Islet precursor cell (in vitro differentiated cells): ENCODE results near the gene IL4I1.
"Not testable (repeated sequence)": the region's sequence is repeated elsewhere in the genome, so short reads cannot be mapped to it uniquely, and the experiment has no call there.

Experiments
- DNase-seq: peaks from one replicate; pipeline ENCODE4 v3.0.0-alpha.2; 2018

Gene IL4I1, protein sequence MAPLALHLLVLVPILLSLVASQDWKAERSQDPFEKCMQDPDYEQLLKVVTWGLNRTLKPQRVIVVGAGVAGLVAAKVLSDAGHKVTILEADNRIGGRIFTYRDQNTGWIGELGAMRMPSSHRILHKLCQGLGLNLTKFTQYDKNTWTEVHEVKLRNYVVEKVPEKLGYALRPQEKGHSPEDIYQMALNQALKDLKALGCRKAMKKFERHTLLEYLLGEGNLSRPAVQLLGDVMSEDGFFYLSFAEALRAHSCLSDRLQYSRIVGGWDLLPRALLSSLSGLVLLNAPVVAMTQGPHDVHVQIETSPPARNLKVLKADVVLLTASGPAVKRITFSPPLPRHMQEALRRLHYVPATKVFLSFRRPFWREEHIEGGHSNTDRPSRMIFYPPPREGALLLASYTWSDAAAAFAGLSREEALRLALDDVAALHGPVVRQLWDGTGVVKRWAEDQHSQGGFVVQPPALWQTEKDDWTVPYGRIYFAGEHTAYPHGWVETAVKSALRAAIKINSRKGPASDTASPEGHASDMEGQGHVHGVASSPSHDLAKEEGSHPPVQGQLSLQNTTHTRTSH

GRCh38 chr19:49896863-49897621 lies at the start of gene IL4I1:
TSS of gene IL4I1 (minus strand) at chr19:49896887. CDS start at chr19:49896160, 727 bp downstream.
- no peak for DNase-seq

GRCh38 chr19:49946415-49946814 lies 49.7 kb upstream of the IL4I1 start:
- no peak for DNase-seq

GRCh38 chr19:49944567-49944966 lies 47.9 kb upstream of the IL4I1 start:
- not testable (repeated sequence) for DNase-seq

DNA sequence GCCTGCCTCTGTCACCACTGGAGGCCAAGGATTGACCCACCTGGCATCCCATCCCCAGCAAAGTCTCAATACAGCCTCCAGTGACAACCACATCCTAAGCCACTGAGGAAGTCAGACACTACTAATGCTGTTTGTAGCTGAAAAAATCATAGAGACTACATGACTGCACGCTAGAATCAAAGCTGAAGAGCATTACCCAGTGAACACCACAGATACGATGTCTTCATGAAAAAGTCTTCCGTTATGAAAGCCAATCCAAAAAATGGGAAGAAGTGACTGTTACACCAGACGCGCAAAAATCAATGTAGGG lies 43.8 kb upstream of the IL4I1 start:
- DNase-seq = no peak

DNA sequence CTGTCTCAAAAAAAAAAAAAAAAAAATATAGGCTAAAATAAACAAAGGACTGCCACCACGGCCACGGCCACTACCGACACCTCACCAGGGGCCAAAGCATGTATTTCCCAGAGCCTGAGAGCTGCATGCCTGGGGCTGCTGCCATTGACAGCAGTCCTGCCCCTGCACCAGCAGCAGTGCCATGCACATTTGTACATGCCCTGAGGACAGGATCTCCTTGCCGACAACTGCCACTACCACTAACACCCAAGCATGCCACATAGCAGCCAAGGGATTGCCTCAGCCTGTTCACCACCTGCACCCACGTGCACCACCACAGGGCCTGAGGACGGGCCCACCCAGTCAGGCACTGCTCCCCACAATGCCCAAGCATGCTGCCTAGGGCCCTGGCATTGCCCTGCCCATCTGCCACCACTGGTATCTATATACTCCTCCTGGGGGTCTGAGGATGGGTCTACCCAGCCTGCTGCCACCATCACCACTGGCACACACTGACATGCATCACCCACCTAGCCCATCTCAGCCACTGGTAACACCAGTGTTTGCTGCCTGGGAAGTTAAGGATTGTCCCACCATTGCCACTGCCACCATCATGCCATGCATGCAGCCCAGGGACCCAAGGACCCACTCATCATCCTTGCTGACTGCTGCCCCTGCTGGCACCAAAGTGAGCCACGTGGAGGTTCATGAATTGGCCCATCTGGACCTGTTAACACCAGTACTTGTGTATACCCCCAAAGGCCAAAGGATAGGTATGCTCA lies 43.2 kb upstream of the IL4I1 start:
- DNase-seq = no peak

GRCh38 chr19:49938662-49939061 lies 42.0 kb upstream of the IL4I1 start:
- no peak for DNase-seq

DNA sequence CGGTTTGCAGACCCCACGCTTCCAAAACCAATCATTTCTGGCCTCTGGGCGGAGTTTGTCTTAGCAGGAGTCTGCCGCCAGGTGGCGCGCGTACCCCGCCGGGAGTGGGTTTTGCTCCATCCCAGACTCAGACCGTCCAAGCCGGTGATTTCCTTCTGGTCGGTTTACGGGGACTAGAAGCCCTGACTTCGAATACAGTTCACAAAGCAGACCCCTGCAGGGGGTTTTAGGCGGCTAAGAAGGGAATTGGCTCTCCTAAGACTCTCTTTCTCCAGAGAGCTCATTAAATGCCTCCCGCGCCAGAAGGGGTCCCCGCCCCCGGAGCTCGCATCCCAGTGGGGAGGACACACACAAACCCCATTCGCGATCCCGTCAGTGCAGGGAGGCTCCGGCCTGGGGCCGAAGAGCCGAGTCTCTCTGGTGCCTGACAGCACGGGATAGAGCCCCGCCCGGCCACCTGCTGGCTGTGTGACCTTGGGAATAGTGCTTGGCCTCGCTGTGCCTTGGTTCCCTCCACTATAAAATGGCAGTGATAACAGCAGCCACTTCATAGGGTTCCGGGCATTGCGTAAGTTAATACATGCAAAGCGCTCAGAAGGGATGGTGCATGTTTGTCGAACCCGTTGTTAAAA lies 41.2 kb upstream of the IL4I1 start:
- DNase-seq = peak; percentile 85

- DNase-seq = no peak
Observed at GRCh38 chr19:49936549-49936948, 39.9 kb upstream of the IL4I1 start.

DNA sequence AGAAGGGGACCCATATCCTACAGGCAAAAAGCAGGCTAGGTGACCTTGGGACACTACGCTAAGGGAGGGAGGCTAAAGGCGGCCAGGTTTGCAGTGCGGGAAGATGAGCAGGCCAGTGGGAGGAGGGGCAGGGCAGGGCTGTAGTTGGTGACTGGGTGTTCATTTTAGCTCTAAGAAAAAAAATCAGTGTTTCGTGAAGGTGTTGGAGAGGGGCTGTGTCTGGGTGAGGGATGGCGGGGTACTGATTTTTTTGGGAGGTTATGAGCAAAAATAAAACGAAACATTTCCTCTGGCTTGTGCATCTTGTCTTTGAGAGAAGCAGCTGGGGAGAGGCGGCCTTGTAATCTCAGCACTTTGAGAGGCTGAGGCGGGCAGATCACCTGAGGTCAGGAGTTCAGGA lies 37.0 kb upstream of the IL4I1 start:
- DNase-seq = no peak

- DNase-seq = no peak
Observed at GRCh38 chr19:49932731-49933131, 36.0 kb upstream of the IL4I1 start.

GRCh38 chr19:49932041-49932451 lies 35.4 kb upstream of the IL4I1 start:
- no peak for DNase-seq

GRCh38 chr19:49931293-49932040 lies 34.8 kb upstream of the IL4I1 start:
- no peak for DNase-seq

DNA sequence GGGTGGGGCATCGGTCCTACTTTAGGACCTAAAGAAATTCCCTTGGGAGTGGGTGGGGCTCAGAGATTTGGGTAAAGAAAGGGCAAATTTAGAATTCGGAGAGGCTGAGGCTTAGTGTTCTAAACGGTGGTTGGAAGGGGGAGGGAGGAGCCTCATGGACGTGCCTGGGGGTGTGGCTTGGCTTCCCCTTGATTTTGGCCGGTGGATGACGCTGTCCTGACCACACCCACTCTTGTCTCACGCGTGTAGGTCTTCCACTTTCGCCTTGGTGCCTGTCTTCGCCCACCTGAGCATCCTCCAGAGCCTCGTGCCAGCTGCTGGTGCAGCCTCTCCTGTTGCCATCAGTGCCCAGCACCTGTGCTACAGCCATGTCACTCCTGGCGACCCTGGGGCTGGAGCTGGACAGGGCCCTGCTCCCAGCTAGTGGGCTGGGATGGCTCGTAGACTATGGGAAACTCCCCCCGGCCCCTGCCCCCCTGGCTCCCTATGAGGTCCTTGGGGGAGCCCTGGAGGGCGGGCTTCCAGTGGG lies 33.9 kb upstream of the IL4I1 start:
- DNase-seq = no peak

- peak; percentile 95 for DNase-seq
Observed at GRCh38 chr19:49929611-49930482, 33.2 kb upstream of the IL4I1 start.

DNA sequence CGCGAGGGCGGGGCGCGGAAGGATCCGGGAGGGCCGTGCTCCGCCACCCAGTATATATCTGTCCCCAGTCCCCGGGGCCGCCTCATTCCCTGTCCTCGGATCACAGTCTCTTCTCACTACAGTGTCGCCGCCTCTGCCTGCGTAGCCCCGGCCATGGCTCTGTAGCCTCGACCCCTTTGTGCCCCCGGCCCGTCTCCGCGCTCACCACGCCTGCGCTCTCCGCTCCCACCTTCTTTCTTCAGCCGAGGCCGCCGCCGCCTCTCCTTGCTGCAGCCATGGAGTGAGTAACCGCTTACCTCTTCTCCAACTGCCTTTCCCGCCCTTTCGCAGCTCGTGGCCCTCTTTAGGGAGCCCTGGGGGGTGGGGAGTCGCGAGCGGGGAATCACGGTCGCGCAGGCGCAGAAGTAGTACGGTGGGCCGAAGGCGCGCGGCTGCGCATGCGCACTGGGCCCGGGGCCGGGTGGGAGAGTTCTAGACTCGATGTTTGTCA lies 32.5 kb upstream of the IL4I1 start, which contains the start of the genes ATF5 and NUP62:
ATF5 (plus strand) TSS at position 85 of the 490 bp plus-strand sequence. CDS start 1,646 bp downstream, outside the sequence.
NUP62 (minus strand) TSS at position 384 of the 490 bp plus-strand sequence. CDS start 19,697 bp downstream, outside the sequence.
- peak; percentile 85 for DNase-seq

DNA sequence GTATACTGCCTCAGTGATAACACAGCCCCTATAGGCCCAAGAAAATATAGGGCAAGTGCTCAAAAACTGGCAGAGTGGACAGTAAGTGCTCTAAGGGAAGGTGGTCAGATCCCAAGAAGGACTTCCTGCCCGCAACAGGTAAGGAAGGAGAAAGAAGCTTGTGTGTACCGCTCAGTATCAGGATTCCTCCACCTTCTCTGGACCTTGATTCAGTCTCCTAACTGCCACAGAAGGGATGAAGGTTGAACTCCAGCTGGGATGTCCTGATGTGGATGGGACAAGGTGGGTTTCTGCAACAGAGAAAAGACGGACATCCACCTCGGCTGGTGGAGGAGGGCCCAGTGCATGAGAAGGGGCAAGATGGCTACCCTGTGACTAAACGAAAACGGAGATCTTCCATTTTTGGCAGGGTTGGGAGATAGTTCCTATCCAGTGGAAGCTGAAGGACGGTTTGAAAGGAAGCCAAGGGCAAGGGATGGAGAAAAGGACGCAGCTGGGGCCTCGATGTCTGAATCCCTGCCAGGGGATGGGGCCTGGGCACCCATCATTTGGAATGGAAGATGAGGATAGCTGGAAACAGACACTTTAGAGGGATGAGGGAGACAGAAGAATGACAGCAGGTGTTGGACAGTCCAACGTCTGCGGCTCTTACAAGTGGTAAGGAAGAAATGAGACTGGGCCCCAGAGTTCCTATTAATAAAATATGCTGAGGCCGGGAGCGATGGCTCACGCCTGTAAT lies 31.0 kb upstream of the IL4I1 start:
- no peak for DNase-seq

- DNase-seq = no peak
Observed at GRCh38 chr19:49926515-49926914, 29.8 kb upstream of the IL4I1 start.

GRCh38 chr19:49925486-49925885 lies 28.8 kb upstream of the IL4I1 start:
- DNase-seq = no peak

DNA sequence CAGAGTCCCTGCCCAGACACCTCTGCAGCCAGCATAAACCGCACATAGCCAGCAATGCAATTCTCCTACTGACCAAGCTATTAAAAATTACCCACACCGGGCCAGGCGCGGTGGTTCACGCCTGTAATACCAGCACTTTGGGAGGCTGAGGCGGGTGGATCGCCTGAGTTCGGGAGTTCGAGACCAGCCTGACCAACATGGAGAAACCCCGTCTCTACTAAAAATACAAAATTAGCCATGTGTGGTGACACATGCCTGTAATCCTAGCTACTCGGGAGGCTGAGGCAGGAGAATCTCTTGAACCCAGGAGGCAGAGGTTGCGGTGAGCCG lies 28.2 kb upstream of the IL4I1 start:
- DNase-seq = not testable (repeated sequence)
